IMR-90 (cell line): ENCODE data around the gene DUSP10. TPM values are rescaled to one million over a fixed set of nuclear protein-coding genes. Genes with fewer than 3 reads are reported as not detected.

Experiments
- ATAC-seq: fragments of 200-7000 bp; cut with Tn5 transposase; 2 replicates; pipeline ENCODE4 v1.9.1; 2020; ENCODE audit warnings: low read depth, mild to moderate bottlenecking, moderate library complexity
- BruUV-seq: library from RNA; stranded (reverse); fragments of 400-500 nt; replicated peaks from 2 replicates; lab custom pipeline; 2021; lab: Mats Ljungman, UMichigan
- CTCF ChIA-PET: fragments of 300-600 bp; formaldehyde crosslinking; extraction: SDS; loops from one replicate; lab custom pipeline; 2021; ENCODE audit warnings: antibody characterized with exemption; lab: Yijun Ruan, JAX
- POLR2A ChIA-PET: fragments of 300-600 bp; sonication (Branson Sonifier 250); formaldehyde crosslinking; loops from one replicate; lab custom pipeline; 2022; ENCODE audit warnings: antibody characterized with exemption; ENCODE audit not compliant: unreplicated experiment; lab: Charles Lee
- DNase-seq: peaks from one replicate; pipeline ENCODE4 v3.0.0; 2013
- H2AFZ ChIP-seq: replicated peaks from 2 replicates; pipeline ENCODE3; 2013; ENCODE audit warnings: low read length, mild to moderate bottlenecking; ENCODE audit not compliant: poor library complexity
- H2AK5ac ChIP-seq: 2 replicates; pipeline ENCODE4 v1.6.1; 2013; ENCODE audit warnings: low read depth, low read length, inconsistent platforms
- H2AK9ac ChIP-seq: replicated peaks from 2 replicates; pipeline ENCODE3; 2013; ENCODE audit warnings: mild to moderate bottlenecking, low read depth, low read length, moderate library complexity; ENCODE audit not compliant: poor library complexity
- H2BK120ac ChIP-seq: 2 replicates; pipeline ENCODE4 v1.6.1; 2013; ENCODE audit warnings: low read depth, low read length, inconsistent platforms
- H2BK15ac ChIP-seq: 3 replicates; pipeline ENCODE4 v1.6.1; 2013; ENCODE audit warnings: low read depth, low read length, inconsistent platforms
- H2BK20ac ChIP-seq: 2 replicates; pipeline ENCODE4 v1.6.1; 2013; ENCODE audit warnings: low read depth, mild to moderate bottlenecking, inconsistent platforms, low read length, moderate library complexity
- H2BK5ac ChIP-seq: 2 replicates; pipeline ENCODE4 v1.6.1; 2013; ENCODE audit warnings: mild to moderate bottlenecking, low read depth, low read length, inconsistent platforms; ENCODE audit not compliant: poor library complexity, severe bottlenecking
- H3K14ac ChIP-seq: replicated peaks from 2 replicates; pipeline ENCODE4 v1.6.1; 2013; ENCODE audit warnings: low read depth, low read length, inconsistent platforms
- H3K18ac ChIP-seq: 2 replicates; pipeline ENCODE4 v1.6.1; 2013; ENCODE audit warnings: low read depth, low read length, control low read depth
- H3K23ac ChIP-seq: 2 replicates; pipeline ENCODE4 v1.6.1; 2013; ENCODE audit warnings: low read depth, low read length, inconsistent platforms
- H3K27ac ChIP-seq: 2 replicates; pipeline ENCODE4 v1.5.1; 2013; ENCODE audit warnings: mild to moderate bottlenecking, control low read depth, low read length; ENCODE audit not compliant: insufficient read depth
- H3K27me3 ChIP-seq: 2 replicates; pipeline ENCODE4 v1.6.1; 2013; ENCODE audit warnings: low read length; ENCODE audit not compliant: control insufficient read depth, insufficient read depth
- H3K36me3 ChIP-seq: 2 replicates; pipeline ENCODE4 v1.6.1; 2013; ENCODE audit warnings: low read length, mixed read lengths; ENCODE audit not compliant: control insufficient read depth, insufficient read depth
- H3K4ac ChIP-seq: 2 replicates; pipeline ENCODE4 v1.6.1; 2013; ENCODE audit warnings: low read depth, low read length, inconsistent platforms
- H3K4me1 ChIP-seq: 2 replicates; pipeline ENCODE4 v1.6.1; 2013; ENCODE audit warnings: low read length, mixed read lengths; ENCODE audit not compliant: control insufficient read depth, insufficient read depth
- H3K4me2 ChIP-seq: 2 replicates; pipeline ENCODE4 v1.6.1; 2013; ENCODE audit warnings: low read depth, mild to moderate bottlenecking, control low read depth, low read length, moderate library complexity
- H3K4me3 ChIP-seq: 2 replicates; pipeline ENCODE4 v1.5.1; 2013; ENCODE audit warnings: low read depth, mild to moderate bottlenecking, control low read depth, low read length, moderate library complexity; ENCODE audit not compliant: insufficient read depth
- H3K56ac ChIP-seq: 2 replicates; pipeline ENCODE4 v1.6.1; 2013; ENCODE audit warnings: low read length, inconsistent platforms; ENCODE audit not compliant: insufficient read depth; ENCODE audit errors: extremely low read depth
- H3K79me1 ChIP-seq, 2 experiments: 2 replicates each; pipeline ENCODE4 v1.6.1; 2013; ENCODE audit warnings: low read length in 2 of 2, inconsistent platforms in 1 of 2, low read depth in 1 of 2
- H3K9ac ChIP-seq: 2 replicates; pipeline ENCODE4 v1.6.1; 2013; ENCODE audit warnings: low read depth, low read length, control low read depth
- H3K9me1 ChIP-seq: 2 replicates; pipeline ENCODE4 v1.6.1; 2013; ENCODE audit warnings: low read length, inconsistent platforms; ENCODE audit not compliant: insufficient read depth
- H3K9me3 ChIP-seq: 2 replicates; pipeline ENCODE4 v1.6.1; 2013; ENCODE audit warnings: low read length; ENCODE audit not compliant: control insufficient read depth, insufficient read depth
- H4K20me1 ChIP-seq: 2 replicates; pipeline ENCODE4 v1.6.1; 2013; ENCODE audit warnings: low read length, inconsistent platforms; ENCODE audit not compliant: insufficient read depth
- H4K5ac ChIP-seq: 2 replicates; pipeline ENCODE4 v1.6.1; 2013; ENCODE audit warnings: mild to moderate bottlenecking, low read depth, low read length, control low read depth
- H4K8ac ChIP-seq, 2 experiments: 2 replicates each; pipeline ENCODE4 v1.6.1; 2013; ENCODE audit warnings: low read depth in 2 of 2, low read length in 2 of 2, control low read depth in 1 of 2, inconsistent platforms in 1 of 2
- H4K91ac ChIP-seq: 2 replicates; pipeline ENCODE4 v1.6.1; 2013; ENCODE audit warnings: low read depth, low read length, inconsistent platforms; ENCODE audit not compliant: insufficient read depth
- BHLHE40 ChIP-seq: fragments of 150-350 bp; IDR thresholded peaks from 2 replicates; pipeline ENCODE4 v1.6.1; 2016; ENCODE audit warnings: mild to moderate bottlenecking, low read depth, low read length
- CEBPB ChIP-seq: IDR thresholded peaks from 2 replicates; pipeline ENCODE4 v1.6.1; 2012; ENCODE audit warnings: low read depth, low read length, improper control_type of control experiment
- CHD1 ChIP-seq: IDR thresholded peaks from 2 replicates; pipeline ENCODE4 v1.6.1; 2012; ENCODE audit warnings: low read depth, low read length, improper control_type of control experiment
- CTCF ChIP-seq: conservative IDR thresholded peaks from 2 replicates; pipeline ENCODE4 v1.5.1; 2012; ENCODE audit warnings: mild to moderate bottlenecking, low read depth, low read length, improper control_type of control experiment
- FOS ChIP-seq: fragments of 150-350 bp; IDR thresholded peaks from 2 replicates; pipeline ENCODE4 v1.6.1; 2016; ENCODE audit warnings: low read depth, low read length
- MAFK ChIP-seq: IDR thresholded peaks from 2 replicates; pipeline ENCODE4 v1.6.1; 2012; ENCODE audit warnings: low read depth, low read length, improper control_type of control experiment
- MAZ ChIP-seq: IDR thresholded peaks from 2 replicates; pipeline ENCODE4 v1.6.1; 2012; ENCODE audit warnings: low read depth, mild to moderate bottlenecking, low read length, improper control_type of control experiment, moderate library complexity, borderline replicate concordance
- MXI1 ChIP-seq: IDR thresholded peaks from 2 replicates; pipeline ENCODE4 v1.6.1; 2012; ENCODE audit warnings: low read depth, mild to moderate bottlenecking, low read length, moderate library complexity, borderline replicate concordance
- NFE2L2 ChIP-seq: fragments of 150-350 bp; IDR thresholded peaks from 2 replicates; pipeline ENCODE4 v1.6.1; 2016; ENCODE audit warnings: low read depth, mild to moderate bottlenecking, low read length
- POLR2A ChIP-seq: IDR thresholded peaks from 2 replicates; pipeline ENCODE4 v1.6.1; 2012; ENCODE audit warnings: mild to moderate bottlenecking, low read depth, low read length
- RAD21 ChIP-seq: IDR thresholded peaks from 2 replicates; pipeline ENCODE4 v1.6.1; 2012; ENCODE audit warnings: low read length, improper control_type of control experiment
- RCOR1 ChIP-seq: IDR thresholded peaks from 2 replicates; pipeline ENCODE4 v1.6.1; 2012; ENCODE audit warnings: mild to moderate bottlenecking, low read length, improper control_type of control experiment; ENCODE audit not compliant: insufficient replicate concordance
- RFX5 ChIP-seq: IDR thresholded peaks from 2 replicates; pipeline ENCODE4 v1.8.0; 2012; ENCODE audit warnings: low read depth, mild to moderate bottlenecking, low read length, moderate library complexity
- SMC3 ChIP-seq: fragments of 150-350 bp; IDR thresholded peaks from 2 replicates; pipeline ENCODE4 v1.6.1; 2016; ENCODE audit warnings: low read depth, mild to moderate bottlenecking, antibody characterized with exemption, low read length, moderate library complexity
- dilution Hi-C: fragments of 300-500 bp; cut with HindIII; formaldehyde crosslinking; loops from one replicate; pipeline ENCODE4 v1.14.3; 2018; ENCODE audit warnings: low sequenced_read_pairs; ENCODE audit not compliant: unreplicated experiment
- in situ Hi-C: fragments of 300-500 bp; cut with MboI; formaldehyde crosslinking; loops from 3 replicates; pipeline ENCODE4 v1.14.3; 2019; ENCODE audit warnings: low sequenced_read_pairs, inconsistent platforms, mixed read lengths
- intact Hi-C: fragments of 100-400 bp; cut with micrococcal nuclease; formaldehyde crosslinking; loops from 2 replicates; pipeline ENCODE4 v1.10.0; 2022
- polyA plus RNA-seq, 3 experiments: library from polyadenylated mRNA; depleted of rRNA; stranded (reverse); fragments of >200 nt; gene quantifications; 2 replicates each; pipeline ENCODE4 v1.2.3, GENCODE V29; 2012; ENCODE audit warnings: low replicate concordance in 1 of 3
- total RNA-seq: library from RNA; depleted of rRNA; stranded (reverse); fragments of >200 nt; gene quantifications from 2 replicates; pipeline ENCODE4 v1.2.3, GENCODE V29; 2012
- TF ChIP-seq, protein P1 (sequence below): fragments of 150-350 bp; IDR thresholded peaks from 2 replicates; pipeline ENCODE4 v1.6.1; 2016; ENCODE audit warnings: low read depth, mild to moderate bottlenecking, low read length, moderate library complexity, borderline replicate concordance
- TF ChIP-seq, protein P2 (sequence below): fragments of 150-350 bp; IDR thresholded peaks from 2 replicates; pipeline ENCODE4 v1.6.1; 2017; ENCODE audit warnings: mild to moderate bottlenecking, antibody characterized with exemption, low read length, low read depth

Gene DUSP10
- total and polyA plus RNA-seq, 2 of the 4 experiments (the other 2 are of a cell fraction) = 41.7 to 59.1 TPM

GRCh38 chr1:221663321-221663720 lies 78.6 kb downstream of the DUSP10 start:
- ChIA-PET CTCF (no interaction called here), POLR2A (no interaction called here)
- no peaks in the 10 kb centered on the region for H3K79me1 ChIP-seq

More at GRCh38 chr1:221663321-221663720, 78.6 kb downstream of the DUSP10 start:
- H2AK9ac ChIP-seq = no peak overlapping the region
- H3K27me3 ChIP-seq = no peaks in the 10 kb centered on the region
- intact Hi-C loops (no loop called here), dilution Hi-C loops (no loop called here), in situ Hi-C loops (no loop called here)
- no peak overlapping the region for H4K91ac ChIP-seq
- no peak overlapping the region for H2BK15ac ChIP-seq
- no peak overlapping the region for H4K8ac ChIP-seq
- ATAC-seq (peak; percentile 57), DNase-seq (peak; percentile 58)
- no peak overlapping the region for H3K27ac ChIP-seq
- no peak overlapping the region for H3K9ac ChIP-seq
- H3K4me1 ChIP-seq = peaks cover 5% of the 10 kb centered on the region
- no peaks in the 10 kb centered on the region for H3K36me3 ChIP-seq
- H2AFZ ChIP-seq = no peak overlapping the region
- no peak overlapping the region for H4K5ac ChIP-seq
- no peak overlapping the region for H3K4me3 ChIP-seq
- H2BK120ac ChIP-seq = no peak overlapping the region
- no peak overlapping the region for H2BK20ac ChIP-seq
- TF ChIP-seq, protein P1, sequence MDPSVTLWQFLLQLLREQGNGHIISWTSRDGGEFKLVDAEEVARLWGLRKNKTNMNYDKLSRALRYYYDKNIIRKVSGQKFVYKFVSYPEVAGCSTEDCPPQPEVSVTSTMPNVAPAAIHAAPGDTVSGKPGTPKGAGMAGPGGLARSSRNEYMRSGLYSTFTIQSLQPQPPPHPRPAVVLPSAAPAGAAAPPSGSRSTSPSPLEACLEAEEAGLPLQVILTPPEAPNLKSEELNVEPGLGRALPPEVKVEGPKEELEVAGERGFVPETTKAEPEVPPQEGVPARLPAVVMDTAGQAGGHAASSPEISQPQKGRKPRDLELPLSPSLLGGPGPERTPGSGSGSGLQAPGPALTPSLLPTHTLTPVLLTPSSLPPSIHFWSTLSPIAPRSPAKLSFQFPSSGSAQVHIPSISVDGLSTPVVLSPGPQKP = no peak
- TF ChIP-seq CTCF = no peak
- no peak for TF ChIP-seq RFX5
- TF ChIP-seq MAFK = no peak
- no peak for TF ChIP-seq CEBPB
- TF ChIP-seq RCOR1 = no peak
- TF ChIP-seq POLR2A = no peak
- no peak for TF ChIP-seq RAD21
- TF ChIP-seq NFE2L2 = no peak
- no peak for TF ChIP-seq MAZ
- TF ChIP-seq MXI1 = no peak
- TF ChIP-seq SMC3 = no peak
- no peak for TF ChIP-seq FOS
- TF ChIP-seq, protein P2, sequence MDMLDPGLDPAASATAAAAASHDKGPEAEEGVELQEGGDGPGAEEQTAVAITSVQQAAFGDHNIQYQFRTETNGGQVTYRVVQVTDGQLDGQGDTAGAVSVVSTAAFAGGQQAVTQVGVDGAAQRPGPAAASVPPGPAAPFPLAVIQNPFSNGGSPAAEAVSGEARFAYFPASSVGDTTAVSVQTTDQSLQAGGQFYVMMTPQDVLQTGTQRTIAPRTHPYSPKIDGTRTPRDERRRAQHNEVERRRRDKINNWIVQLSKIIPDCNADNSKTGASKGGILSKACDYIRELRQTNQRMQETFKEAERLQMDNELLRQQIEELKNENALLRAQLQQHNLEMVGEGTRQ = no peak
- no peak for TF ChIP-seq CHD1
- no peak for TF ChIP-seq BHLHE40
- H3K23ac ChIP-seq = no peak overlapping the region
- H3K56ac ChIP-seq = no peak overlapping the region
- no peaks in the 10 kb centered on the region for H3K9me1 ChIP-seq
- no peak overlapping the region for H2BK5ac ChIP-seq
- H4K20me1 ChIP-seq = no peaks in the 10 kb centered on the region
- H3K18ac ChIP-seq = no peak overlapping the region
- no TSS peak for BruUV-seq
- no peak overlapping the region for H3K4me2 ChIP-seq
- H3K9me3 ChIP-seq = no peaks in the 10 kb centered on the region
- H3K14ac ChIP-seq = no peak overlapping the region
- H3K4ac ChIP-seq = no peak overlapping the region
- H2AK5ac ChIP-seq = no peak overlapping the region
